HTR-8/SVneo (cell line): Measurements from ENCODE around the gene S1PR5.
"Not testable (repeated sequence)": the region's sequence is repeated elsewhere in the genome, so short reads cannot be mapped to it uniquely, and the experiment has no call there.

Experiments used
- DNase-seq: peaks from one replicate; pipeline ENCODE4 v3.0.0; 2011; ENCODE audit warnings: low spot score, mixed read lengths; ENCODE audit not compliant: insufficient read length
- FAIRE-seq: peaks from 2 replicates; lab custom pipeline; 2011; peaks lifted over from hg19 to GRCh38; lab: Jason Lieb, UNC

S1PR5 gene

DNA sequence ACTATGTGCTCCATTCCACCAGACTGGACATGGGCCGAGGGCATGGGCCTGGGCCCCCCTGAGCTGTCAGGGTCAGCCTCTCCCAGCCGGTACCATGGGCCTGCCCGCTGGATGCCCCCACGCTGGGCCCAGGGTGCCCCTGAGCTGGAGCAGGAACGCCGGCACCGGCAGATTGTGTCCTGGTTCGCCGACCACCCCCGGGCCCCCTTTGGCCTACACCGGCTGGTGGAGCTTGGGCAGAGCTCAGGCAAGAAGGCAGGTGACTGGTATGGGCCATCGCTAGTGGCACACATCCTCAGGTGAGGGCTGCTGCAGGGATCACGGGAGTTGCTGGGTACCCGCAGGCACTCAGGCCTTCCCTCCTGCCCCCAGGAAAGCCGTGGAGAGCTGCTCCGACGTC, 29.6 kb upstream of the S1PR5 start:
- no peak for FAIRE-seq
- no peak for DNase-seq

GRCh38 chr19:10544753-10545251, 27.6 kb upstream of the S1PR5 start:
- no peak for DNase-seq
- no peak for FAIRE-seq

DNA sequence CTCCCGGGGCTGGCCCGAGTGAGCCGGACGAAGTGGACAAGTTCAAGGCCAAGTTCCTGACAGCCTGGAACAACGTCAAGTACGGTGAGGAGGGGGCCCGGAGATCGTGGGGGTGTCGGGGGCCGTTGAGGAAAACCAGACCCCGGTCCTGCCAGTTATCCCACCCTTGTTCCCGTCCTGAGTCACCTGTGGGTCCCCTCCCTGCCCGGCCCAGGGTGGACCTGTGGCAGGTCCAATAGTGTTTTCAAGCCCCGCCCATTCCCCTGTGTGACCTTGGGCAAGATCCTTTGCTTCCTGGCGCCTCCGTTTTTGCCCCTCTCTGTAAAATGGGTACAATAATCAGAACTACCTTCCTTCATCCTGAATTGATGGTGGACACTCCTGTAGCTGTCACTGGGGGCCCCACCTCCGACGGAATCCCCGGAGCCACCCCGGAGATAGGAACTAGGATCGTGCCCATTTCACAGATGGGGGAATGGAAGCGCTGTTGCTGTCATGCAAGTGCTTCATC, 27.1 kb upstream of the S1PR5 start:
- no peak for FAIRE-seq

DNA sequence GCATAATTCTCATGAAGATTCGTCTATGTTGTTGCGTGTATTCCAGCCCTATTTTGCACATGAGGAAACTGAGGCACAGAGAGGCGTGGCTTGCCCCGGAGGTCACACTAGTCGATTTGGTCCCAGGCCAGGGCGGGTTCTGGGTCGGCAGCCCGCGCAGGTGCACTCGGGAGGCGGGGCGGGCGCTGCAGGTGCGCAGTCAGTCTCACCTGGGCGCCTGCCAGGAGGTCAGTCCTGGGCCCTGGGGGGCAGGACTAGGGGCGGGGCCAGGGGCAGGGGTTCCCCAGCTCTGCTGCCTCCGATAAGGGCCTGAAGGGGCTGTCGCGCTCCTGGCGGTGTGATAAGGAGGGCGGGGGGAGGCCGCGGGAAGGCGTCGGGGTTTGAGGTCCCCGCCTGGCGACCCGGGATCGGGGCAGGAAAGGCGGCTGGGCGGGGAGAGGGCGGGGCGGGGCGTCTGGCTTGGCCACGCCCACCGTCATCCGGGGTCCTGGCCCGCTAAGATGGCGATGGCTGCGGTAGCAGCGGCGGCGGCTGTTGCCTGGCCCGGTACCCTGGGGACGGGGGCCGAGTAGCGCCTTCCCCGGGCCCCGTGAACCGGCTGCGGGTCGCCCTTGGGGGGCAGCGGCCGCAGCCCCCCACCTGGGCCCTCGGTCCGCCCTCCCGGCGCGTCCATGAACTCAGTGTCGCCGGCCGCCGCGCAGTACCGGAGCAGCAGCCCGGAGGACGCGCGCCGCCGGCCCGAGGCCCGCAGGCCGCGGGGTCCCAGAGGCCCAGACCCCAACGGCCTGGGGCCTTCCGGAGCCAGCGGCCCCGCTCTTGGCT, 26.4 kb upstream of the S1PR5 start, which contains the start of gene ATG4D:
TSS of gene ATG4D (plus strand) at position 485 of the 822 bp plus-strand sequence. CDS start at position 672, 187 bp downstream.
- DNase-seq (peak; percentile 95), FAIRE-seq (peak; percentile 83)

More for the DNA sequence above, 27.1 kb upstream of the S1PR5 start:
- DNase-seq, result no peak

- no peak for FAIRE-seq
- no peak for DNase-seq
Measured at GRCh38 chr19:10543059-10543419, 25.8 kb upstream of the S1PR5 start.

DNA sequence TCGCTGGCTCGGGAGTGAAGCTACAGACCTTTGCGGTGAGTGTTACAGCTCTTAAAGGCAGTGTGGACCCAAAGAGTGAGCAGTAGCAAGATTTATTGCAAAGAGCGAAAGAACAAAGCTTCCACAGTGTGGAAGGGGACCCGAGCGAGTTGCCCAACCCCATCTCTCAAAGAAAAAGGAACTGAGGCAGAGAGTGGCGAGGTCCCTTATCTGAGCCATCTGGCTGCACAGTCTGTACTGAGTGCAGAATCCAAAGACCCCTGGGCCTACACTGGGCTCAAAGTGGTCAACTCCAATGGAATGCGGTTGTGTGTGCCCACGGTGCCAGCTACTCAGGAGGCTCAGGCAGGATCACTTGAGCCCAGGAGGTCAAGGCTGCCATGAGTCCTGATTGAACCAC, 21.8 kb upstream of the S1PR5 start:
- FAIRE-seq, DNase-seq: not testable (repeated sequence)

DNA sequence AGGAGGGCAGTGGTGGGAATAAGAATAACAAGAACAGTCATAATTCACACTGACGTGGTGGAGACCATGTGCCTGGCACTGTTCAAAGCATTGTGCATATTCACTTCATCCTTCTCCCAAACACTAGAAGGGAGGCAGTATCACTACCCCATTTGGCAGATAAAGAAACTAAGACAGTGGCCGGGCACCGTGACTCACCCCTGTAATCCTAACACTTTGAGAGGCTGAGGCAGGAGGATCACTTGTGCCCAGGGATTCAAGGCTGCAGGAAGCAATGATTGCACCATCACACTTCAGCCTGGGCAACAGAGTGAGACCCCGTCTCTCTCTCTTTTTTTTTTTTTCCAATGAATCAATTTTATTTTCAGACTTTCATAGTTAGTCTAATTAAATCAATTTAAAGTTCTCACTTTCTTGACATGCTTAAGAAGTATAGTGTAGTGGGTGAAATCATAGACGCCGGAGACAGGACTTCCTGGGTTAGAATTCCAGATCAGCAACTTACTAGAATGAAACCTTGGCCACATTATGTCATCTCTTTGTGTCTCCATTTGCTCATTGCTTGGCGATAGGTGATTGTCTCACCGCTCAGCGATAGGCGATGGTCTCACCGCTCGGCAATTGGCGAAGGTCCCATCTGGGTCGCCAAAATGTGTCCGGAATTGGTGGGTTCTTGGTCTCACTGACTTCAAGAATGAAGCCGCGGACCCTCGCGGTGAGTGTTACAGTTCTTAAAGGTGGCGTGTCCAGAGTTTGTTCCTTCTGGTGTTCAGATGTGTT, 21.1 kb upstream of the S1PR5 start:
- DNase-seq, result no peak
- no peak for FAIRE-seq

GRCh38 chr19:10537668-10538067, 20.4 kb upstream of the S1PR5 start:
- no peak for FAIRE-seq
- no peak for DNase-seq

GRCh38 chr19:10535613-10536012, 18.4 kb upstream of the S1PR5 start:
- no peak for FAIRE-seq
- DNase-seq, result no peak

- peak; percentile 57 for FAIRE-seq
- peak; percentile 79 for DNase-seq
Measured at GRCh38 chr19:10533646-10534386, 16.6 kb upstream of the S1PR5 start.

DNA sequence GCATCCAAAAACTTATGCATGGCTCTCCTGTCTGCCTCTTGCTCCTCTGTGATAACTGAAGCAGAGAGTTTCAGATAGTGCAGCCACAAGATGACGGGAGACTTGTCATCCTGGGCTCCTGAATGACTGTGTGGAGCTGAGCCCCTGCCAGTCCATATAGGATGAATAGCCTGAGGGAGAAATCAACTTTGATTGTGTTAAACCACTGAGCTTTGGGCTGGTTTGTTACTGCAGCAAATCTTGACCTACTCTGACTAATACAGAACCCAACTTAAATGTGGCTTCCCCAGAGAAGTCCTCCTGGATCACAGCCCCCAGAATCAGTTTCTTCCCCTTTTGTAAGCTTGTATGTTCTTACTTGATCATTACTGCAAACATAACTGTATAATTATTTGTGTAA, 15.2 kb upstream of the S1PR5 start:
- no peak for FAIRE-seq
- no peak for DNase-seq

GRCh38 chr19:10526887-10527286, 9.6 kb upstream of the S1PR5 start:
- not testable (repeated sequence) for FAIRE-seq, DNase-seq

- FAIRE-seq, result no peak
- DNase-seq, result no peak
Measured at GRCh38 chr19:10525636-10526035, 8.4 kb upstream of the S1PR5 start.

- FAIRE-seq (no peak), DNase-seq (no peak)
Measured at GRCh38 chr19:10523135-10523636, 5.9 kb upstream of the S1PR5 start.

- FAIRE-seq (no peak), DNase-seq (no peak)
Measured at GRCh38 chr19:10521461-10522171, 4.4 kb upstream of the S1PR5 start.

DNA sequence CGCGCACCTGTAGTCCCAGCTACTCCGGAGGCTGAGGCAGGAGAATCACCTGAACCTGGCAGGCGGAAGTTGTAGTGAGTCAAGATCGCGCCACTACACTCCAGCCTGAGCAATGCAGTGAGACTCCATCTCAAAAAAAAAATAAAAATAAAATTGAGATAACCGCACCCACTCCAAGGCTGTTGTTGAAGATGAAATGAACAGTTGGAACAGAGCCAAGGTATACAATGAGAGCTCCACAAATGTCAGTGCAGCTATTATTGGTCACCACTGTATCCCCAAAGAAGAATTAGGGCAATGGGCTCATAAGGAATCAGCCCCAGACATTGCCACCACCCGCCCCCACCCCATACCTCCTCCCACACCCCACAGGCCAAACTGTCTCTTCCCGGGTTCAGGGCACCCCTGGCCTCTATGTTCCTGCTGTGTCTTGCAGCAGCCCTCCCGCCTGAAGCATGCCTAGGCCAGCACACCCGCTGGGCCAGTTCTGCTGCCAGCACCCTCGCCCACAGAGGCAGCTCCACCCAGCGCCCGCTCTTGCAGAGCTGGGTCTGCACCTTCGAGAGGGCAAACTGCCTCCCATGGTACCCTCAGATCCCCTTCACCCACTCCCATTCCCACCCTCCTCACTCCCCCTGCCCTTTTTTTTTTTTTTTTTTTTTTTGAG, 3.5 kb upstream of the S1PR5 start:
- FAIRE-seq (no peak), DNase-seq (no peak)

- DNase-seq (no peak), FAIRE-seq (no peak)
Measured at GRCh38 chr19:10519421-10519820, 2.2 kb upstream of the S1PR5 start.

- DNase-seq, result no peak
- FAIRE-seq, result no peak
Measured at GRCh38 chr19:10518444-10519361, 1.5 kb upstream of the S1PR5 start.
